Cardiac muscle cell (in vitro differentiated cells and primary cell): ENCODE results near the gene TESMIN. TPM values are rescaled to one million over a fixed set of nuclear protein-coding genes. Genes with fewer than 3 reads are reported as not detected.

Experiments used
- DNase-seq, 2 donors: peaks; one replicate each; pipeline versions ENCODE4 v3.0.0 to v3.0.0-alpha.2; 2010 to 2017; ENCODE audit warnings: low read depth in 1 of 2, low spot score in 1 of 2
- H3K27ac ChIP-seq: fragments of 200-600 bp; sonication (generic); 2 replicates; pipeline ENCODE4 v1.5.1; 2016
- H3K27me3 ChIP-seq: fragments of 200-600 bp; sonication (generic); 2 replicates; pipeline ENCODE4 v1.6.0; 2016; ENCODE audit warnings: control low read depth
- H3K36me3 ChIP-seq: fragments of 200-600 bp; sonication (generic); 2 replicates; pipeline ENCODE4 v1.5.1; 2016; ENCODE audit warnings: control low read depth
- H3K4me1 ChIP-seq: fragments of 200-600 bp; sonication (generic); 2 replicates; pipeline ENCODE4 v1.8.1; 2017; ENCODE audit warnings: low read depth, mild to moderate bottlenecking, mixed run types
- H3K4me3 ChIP-seq: fragments of 200-600 bp; sonication (generic); 2 replicates; pipeline ENCODE4 v1.5.1; 2016; ENCODE audit warnings: mild to moderate bottlenecking
- H3K9me3 ChIP-seq: fragments of 200-600 bp; sonication (generic); 2 replicates; pipeline ENCODE4 v1.5.1; 2017; ENCODE audit warnings: low read depth, mild to moderate bottlenecking, control low read depth
- polyA plus RNA-seq: library from polyadenylated mRNA; unstranded; fragments of >200 nt; fragmentation: Nextera tagmentation; extraction: Ambion mirVana; gene quantifications from 2 replicates; pipeline ENCODE4 v1.2.1, GENCODE V29; 2016
- total RNA-seq: library from RNA; depleted of rRNA; stranded (reverse); fragments of >200 nt; gene quantifications from 2 replicates; pipeline ENCODE4 v1.2.3, GENCODE V29; 2016
- TF ChIP-seq, protein P1 (sequence below): IDR thresholded peaks from 2 replicates; pipeline ENCODE4 v1.5.1; 2012; ENCODE audit warnings: low read depth, mild to moderate bottlenecking, low read length

The TESMIN gene
- total and polyA plus RNA-seq, 2 experiments from 2014 or later, result 4.6 to 23.5 TPM

DNA sequence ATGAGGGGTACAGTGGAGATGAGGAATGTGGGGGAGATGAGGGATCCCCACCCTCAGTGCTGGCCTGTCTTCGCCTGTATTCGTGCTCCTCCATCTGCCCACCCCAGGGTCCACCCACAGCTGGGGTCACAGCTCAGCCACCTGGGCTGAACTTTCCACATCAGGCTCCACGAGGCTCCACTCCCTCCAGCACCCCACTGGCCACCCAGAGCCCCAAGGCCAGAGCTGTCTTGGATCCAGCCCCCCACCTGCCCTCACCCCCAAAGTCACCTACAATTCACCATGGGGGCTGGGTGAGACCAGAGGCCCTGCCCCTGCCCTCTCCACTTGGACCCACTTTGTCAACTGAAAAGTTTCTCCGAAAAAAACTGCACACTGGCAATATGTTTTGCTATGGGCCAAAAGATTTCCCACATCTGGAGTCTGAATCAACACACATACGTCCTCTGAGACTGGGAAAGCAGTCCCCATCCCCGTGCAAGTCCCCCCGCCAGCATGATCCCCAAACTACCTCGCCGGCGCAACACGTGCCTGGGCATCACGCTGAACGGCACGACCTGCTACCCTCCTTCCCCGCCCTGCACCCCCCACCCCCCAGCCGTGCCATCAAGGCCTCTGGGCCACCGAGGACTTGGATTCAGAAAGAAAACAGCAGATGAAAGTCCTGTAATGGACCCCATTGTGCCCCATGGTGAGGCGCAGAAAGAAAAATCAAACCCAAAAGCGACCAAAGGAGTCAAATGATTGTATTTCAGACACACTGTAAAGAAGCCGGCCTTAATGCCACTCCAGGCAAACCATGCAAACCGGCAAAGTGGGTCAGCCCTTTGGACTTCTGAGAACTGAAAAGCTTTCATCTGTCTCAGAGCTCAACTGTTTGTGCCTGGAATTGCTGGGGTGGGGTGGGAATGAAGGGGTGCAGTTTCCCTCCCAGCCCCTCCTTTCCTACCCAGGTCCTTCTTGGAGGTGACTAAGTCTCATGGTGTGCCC, 83.5 kb downstream of the TESMIN start:
- H3K27me3 ChIP-seq, result no peaks in the 10 kb centered on the region
- H3K4me1 ChIP-seq, result no peaks in the 10 kb centered on the region
- H3K9me3 ChIP-seq, result no peaks in the 10 kb centered on the region
- TF ChIP-seq, protein P1, sequence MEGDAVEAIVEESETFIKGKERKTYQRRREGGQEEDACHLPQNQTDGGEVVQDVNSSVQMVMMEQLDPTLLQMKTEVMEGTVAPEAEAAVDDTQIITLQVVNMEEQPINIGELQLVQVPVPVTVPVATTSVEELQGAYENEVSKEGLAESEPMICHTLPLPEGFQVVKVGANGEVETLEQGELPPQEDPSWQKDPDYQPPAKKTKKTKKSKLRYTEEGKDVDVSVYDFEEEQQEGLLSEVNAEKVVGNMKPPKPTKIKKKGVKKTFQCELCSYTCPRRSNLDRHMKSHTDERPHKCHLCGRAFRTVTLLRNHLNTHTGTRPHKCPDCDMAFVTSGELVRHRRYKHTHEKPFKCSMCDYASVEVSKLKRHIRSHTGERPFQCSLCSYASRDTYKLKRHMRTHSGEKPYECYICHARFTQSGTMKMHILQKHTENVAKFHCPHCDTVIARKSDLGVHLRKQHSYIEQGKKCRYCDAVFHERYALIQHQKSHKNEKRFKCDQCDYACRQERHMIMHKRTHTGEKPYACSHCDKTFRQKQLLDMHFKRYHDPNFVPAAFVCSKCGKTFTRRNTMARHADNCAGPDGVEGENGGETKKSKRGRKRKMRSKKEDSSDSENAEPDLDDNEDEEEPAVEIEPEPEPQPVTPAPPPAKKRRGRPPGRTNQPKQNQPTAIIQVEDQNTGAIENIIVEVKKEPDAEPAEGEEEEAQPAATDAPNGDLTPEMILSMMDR, result no peak
- DNase-seq, result no peak
- H3K4me3 ChIP-seq, result no peak overlapping the region
- no peak overlapping the region for H3K27ac ChIP-seq
- H3K36me3 ChIP-seq, result no peaks in the 10 kb centered on the region

DNA sequence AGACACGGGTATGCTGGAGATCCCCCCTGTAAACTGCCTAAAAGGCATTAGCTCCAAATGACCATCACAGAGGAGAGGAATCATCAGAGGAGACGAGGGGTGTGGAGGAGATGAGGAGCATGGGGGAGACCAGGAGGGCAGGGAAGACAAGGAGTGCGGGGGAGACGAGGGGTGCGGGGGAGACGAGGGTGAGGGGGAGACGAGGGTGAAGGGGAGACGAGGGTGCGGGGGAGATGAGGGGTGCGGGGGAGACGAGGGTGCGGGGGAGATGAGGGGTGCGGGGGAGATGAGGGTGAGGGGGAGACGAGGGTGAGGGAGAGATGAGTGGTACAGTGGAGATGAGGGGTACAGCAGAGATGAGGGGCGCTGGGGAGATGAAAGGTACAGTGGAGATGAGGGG, 84.5 kb downstream of the TESMIN start:
- TF ChIP-seq, protein P1, result no peak
- Histone ChIP-seq H3K27ac (no peak overlapping the region), H3K4me3 (no peak overlapping the region), H3K27me3 (no peaks in the 10 kb centered on the region), H3K4me1 (no peaks in the 10 kb centered on the region), H3K36me3 (no peaks in the 10 kb centered on the region), H3K9me3 (no peaks in the 10 kb centered on the region)
- DNase-seq, result no peak

DNA sequence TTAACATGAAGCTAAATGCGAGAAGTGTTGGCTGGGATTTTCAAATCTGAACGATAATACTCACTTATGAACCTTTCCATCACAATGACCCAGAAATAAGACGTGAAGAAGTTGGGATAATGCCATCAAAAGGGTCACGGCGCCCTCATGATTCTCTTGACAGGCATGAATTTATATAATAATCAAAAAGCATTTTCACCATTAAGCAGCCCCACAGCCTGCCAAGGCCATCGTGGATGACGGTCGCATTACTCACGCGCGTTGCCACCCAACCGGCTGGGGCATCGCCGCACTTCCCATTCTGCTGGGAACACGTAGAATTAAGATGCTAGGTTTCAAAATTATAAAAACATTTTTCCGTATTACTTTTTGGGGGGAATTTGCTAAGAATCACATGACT, 85.9 kb downstream of the TESMIN start:
- Histone ChIP-seq H3K4me1 (no peaks in the 10 kb centered on the region), H3K4me3 (no peak overlapping the region), H3K9me3 (no peaks in the 10 kb centered on the region), H3K36me3 (no peaks in the 10 kb centered on the region), H3K27me3 (no peaks in the 10 kb centered on the region), H3K27ac (no peak overlapping the region)
- no peak for DNase-seq
- TF ChIP-seq, protein P1, result no peak

DNA sequence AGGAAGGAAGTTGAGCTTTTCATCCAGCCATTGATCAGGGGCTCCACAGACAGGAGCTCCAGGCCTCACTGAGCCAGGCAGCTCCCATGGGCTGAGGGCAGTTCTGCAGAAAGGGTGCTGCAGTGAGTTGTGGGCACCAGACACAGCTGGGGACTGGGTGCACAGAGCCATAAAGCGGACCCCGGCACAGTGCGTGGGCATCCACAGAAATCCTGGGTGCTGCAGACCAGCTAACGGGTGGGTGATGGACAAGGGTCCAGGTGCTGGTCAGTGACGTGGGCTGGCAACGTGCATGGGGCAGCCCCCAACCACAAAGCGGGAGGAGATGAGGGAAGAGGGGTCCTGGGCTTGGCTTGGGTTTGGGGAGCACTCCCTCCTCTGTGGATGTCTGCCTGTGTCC, 86.4 kb downstream of the TESMIN start:
- Histone ChIP-seq H3K9me3 (no peaks in the 10 kb centered on the region), H3K27ac (no peak overlapping the region), H3K4me3 (no peak overlapping the region), H3K36me3 (no peaks in the 10 kb centered on the region), H3K4me1 (no peaks in the 10 kb centered on the region), H3K27me3 (no peaks in the 10 kb centered on the region)
- TF ChIP-seq, protein P1, result no peak
- DNase-seq, result no peak

DNA sequence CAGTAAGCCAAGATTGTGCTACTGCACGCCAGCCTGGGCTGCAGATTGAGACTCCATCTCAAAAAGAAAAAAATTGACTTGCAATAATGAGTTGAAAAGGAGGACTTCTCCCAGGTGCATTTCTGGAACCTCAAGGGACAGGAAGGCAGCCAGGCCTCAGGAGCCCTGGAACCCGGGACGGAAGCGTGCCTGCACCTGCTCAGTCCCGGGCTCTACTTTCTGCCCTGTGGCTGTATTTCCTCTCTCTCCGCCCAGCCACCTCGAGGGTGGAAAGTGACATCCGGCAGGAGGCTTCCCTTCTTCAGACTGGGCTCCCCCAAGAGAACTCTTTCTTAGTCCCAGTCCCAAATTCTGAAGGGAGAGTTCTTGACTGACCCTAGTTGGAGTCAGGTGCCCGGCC, 87.2 kb downstream of the TESMIN start:
- DNase-seq, result no peak
- TF ChIP-seq, protein P1, result no peak
- Histone ChIP-seq H3K4me1 (no peaks in the 10 kb centered on the region), H3K36me3 (no peaks in the 10 kb centered on the region), H3K27ac (no peak overlapping the region), H3K9me3 (no peaks in the 10 kb centered on the region), H3K27me3 (no peaks in the 10 kb centered on the region), H3K4me3 (no peak overlapping the region)
